Measurements from ENCODE around the gene SCAF1. TPM values are rescaled to one million over a fixed set of nuclear protein-coding genes. Genes with fewer than 3 reads are reported as not detected.
A peak's percentile ranks its signal among the peaks of the same experiment; 100 is the strongest.

Gene SCAF1
- total and polyA plus RNA-seq, 9 of the 15 experiments (the other 6 are each of a cell fraction or from before 2014, with no cell fraction given): 0.20 to 79.0 (median 4.9) TPM

- TF ChIP-seq, protein P1, sequence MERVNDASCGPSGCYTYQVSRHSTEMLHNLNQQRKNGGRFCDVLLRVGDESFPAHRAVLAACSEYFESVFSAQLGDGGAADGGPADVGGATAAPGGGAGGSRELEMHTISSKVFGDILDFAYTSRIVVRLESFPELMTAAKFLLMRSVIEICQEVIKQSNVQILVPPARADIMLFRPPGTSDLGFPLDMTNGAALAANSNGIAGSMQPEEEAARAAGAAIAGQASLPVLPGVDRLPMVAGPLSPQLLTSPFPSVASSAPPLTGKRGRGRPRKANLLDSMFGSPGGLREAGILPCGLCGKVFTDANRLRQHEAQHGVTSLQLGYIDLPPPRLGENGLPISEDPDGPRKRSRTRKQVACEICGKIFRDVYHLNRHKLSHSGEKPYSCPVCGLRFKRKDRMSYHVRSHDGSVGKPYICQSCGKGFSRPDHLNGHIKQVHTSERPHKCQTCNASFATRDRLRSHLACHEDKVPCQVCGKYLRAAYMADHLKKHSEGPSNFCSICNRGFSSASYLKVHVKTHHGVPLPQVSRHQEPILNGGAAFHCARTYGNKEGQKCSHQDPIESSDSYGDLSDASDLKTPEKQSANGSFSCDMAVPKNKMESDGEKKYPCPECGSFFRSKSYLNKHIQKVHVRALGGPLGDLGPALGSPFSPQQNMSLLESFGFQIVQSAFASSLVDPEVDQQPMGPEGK (CRISPR knock-in tag; IDR thresholded peaks at IDR 0.05; ENCODE audit: borderline replicate concordance): no peak
- TF ChIP-seq EZH2 (IDR thresholded peaks at IDR 0.05; ENCODE audit: borderline replicate concordance, low read depth, low read length): no peak
- TF ChIP-seq PCBP2 (IDR thresholded peaks at IDR 0.05; ENCODE audit: low read depth, low read length, poor library complexity, severe bottlenecking): no peak
- TF ChIP-seq PHF8 (IDR thresholded peaks at IDR 0.05; ENCODE audit: borderline replicate concordance, low read length): peak; percentile 78; the same call in 1 of the 2 replicates
- TF ChIP-seq, protein P2, sequence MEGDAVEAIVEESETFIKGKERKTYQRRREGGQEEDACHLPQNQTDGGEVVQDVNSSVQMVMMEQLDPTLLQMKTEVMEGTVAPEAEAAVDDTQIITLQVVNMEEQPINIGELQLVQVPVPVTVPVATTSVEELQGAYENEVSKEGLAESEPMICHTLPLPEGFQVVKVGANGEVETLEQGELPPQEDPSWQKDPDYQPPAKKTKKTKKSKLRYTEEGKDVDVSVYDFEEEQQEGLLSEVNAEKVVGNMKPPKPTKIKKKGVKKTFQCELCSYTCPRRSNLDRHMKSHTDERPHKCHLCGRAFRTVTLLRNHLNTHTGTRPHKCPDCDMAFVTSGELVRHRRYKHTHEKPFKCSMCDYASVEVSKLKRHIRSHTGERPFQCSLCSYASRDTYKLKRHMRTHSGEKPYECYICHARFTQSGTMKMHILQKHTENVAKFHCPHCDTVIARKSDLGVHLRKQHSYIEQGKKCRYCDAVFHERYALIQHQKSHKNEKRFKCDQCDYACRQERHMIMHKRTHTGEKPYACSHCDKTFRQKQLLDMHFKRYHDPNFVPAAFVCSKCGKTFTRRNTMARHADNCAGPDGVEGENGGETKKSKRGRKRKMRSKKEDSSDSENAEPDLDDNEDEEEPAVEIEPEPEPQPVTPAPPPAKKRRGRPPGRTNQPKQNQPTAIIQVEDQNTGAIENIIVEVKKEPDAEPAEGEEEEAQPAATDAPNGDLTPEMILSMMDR (IDR thresholded peaks at IDR 0.05 in 2 of 3, conservative IDR thresholded peaks at IDR 0.05 in 1 of 3; ENCODE audit: insufficient read depth in 2 of 3, low read depth in 1 of 3, low read length in 3 of 3): 0 out of 6 replicates have a peak, but pooled peaks of 1 of the 3 experiments have one; percentile 15
- TF ChIP-seq NR4A1 (CRISPR knock-in tag; IDR thresholded peaks at IDR 0.05): no peak
- no peak for TF ChIP-seq NR4A1 (tag; IDR thresholded peaks at IDR 0.05)
- TF ChIP-seq, protein P3, sequence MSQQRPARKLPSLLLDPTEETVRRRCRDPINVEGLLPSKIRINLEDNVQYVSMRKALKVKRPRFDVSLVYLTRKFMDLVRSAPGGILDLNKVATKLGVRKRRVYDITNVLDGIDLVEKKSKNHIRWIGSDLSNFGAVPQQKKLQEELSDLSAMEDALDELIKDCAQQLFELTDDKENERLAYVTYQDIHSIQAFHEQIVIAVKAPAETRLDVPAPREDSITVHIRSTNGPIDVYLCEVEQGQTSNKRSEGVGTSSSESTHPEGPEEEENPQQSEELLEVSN (IDR thresholded peaks at IDR 0.05; ENCODE audit: borderline replicate concordance in 1 of 2, extremely low read depth in 1 of 2, insufficient read depth in 1 of 2, insufficient read length in 1 of 2, low read depth in 1 of 2, low read length in 1 of 2, poor library complexity in 1 of 2, severe bottlenecking in 1 of 2): peak in 1 of 2 experiments; percentile 19
- peak; percentile 43; the same call in 1 of the 2 replicates for TF ChIP-seq NCOA6 (IDR thresholded peaks at IDR 0.05)
- TF ChIP-seq MEIS2 (IDR thresholded peaks at IDR 0.05; ENCODE audit: partially characterized antibody): peak; percentile 87
- TF ChIP-seq, protein P4, sequence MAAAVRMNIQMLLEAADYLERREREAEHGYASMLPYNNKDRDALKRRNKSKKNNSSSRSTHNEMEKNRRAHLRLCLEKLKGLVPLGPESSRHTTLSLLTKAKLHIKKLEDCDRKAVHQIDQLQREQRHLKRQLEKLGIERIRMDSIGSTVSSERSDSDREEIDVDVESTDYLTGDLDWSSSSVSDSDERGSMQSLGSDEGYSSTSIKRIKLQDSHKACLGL (CRISPR knock-in tag; IDR thresholded peaks at IDR 0.05; ENCODE audit: borderline replicate concordance, poor library complexity, severe bottlenecking): no peak
- no peak for TF ChIP-seq KLF6 (CRISPR knock-in tag; IDR thresholded peaks at IDR 0.05; ENCODE audit: borderline replicate concordance)
- TF ChIP-seq, protein P5, sequence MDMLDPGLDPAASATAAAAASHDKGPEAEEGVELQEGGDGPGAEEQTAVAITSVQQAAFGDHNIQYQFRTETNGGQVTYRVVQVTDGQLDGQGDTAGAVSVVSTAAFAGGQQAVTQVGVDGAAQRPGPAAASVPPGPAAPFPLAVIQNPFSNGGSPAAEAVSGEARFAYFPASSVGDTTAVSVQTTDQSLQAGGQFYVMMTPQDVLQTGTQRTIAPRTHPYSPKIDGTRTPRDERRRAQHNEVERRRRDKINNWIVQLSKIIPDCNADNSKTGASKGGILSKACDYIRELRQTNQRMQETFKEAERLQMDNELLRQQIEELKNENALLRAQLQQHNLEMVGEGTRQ (CRISPR knock-in tag; IDR thresholded peaks at IDR 0.05): peak; percentile 32; the same call in 1 of the 2 replicates
- TF ChIP-seq NFYB (IDR thresholded peaks at IDR 0.05; ENCODE audit: extremely low read depth, insufficient read length): no peak
- TF ChIP-seq NBN (IDR thresholded peaks at IDR 0.05; ENCODE audit: low read depth): peak; percentile 54; the same call in 1 of the 2 replicates
- TF ChIP-seq LARP7 (IDR thresholded peaks at IDR 0.05): peak; percentile 37; the same call in 1 of the 2 replicates
- TF ChIP-seq EP400 (IDR thresholded peaks at IDR 0.05): peak; percentile 82
Measured at GRCh38 chr19:49665351-49666119, 23.5 kb downstream of the SCAF1 start, which contains the start of the genes BCL2L12 and IRF3 (continued).

Data from K562 (cell line).